A549 (cell line): Measurements from ENCODE around the gene MAPKAP1.

ENCODE experiments used
- CEBPB ChIP-seq, 2 experiments: fragments of >200 bp in 1 of 2; sonication (Bioruptor Twin) in 1 of 2; formaldehyde crosslinking in 1 of 2; IDR thresholded peaks; 2 replicates each; pipeline ENCODE4 v1.6.1; 2012 to 2016
- CTCF ChIP-seq: fragments of >200 bp; sonication (Bioruptor Twin); formaldehyde crosslinking; IDR thresholded peaks from 3 replicates; pipeline ENCODE4 v1.5.1; 2016
- ELK1 ChIP-seq: fragments of 150-350 bp; IDR thresholded peaks from 2 replicates; pipeline ENCODE4 v1.6.1; 2014; ENCODE audit warnings: low read depth, mild to moderate bottlenecking, low read length
- FOSB ChIP-seq: fragments of 250-450 bp; sonication (Bioruptor Pico); IDR thresholded peaks from 2 replicates; pipeline ENCODE4 v1.5.0; 2020; ENCODE audit warnings: mild to moderate bottlenecking, moderate library complexity
- HDAC2 ChIP-seq: fragments of 200-600 bp; sonication (generic); IDR thresholded peaks from 2 replicates; pipeline ENCODE4 v1.6.1; 2016
- HMGXB4 ChIP-seq: fragments of 250-450 bp; sonication (Bioruptor Pico); IDR thresholded peaks from 2 replicates; pipeline ENCODE4 v1.5.0; 2021; ENCODE audit warnings: mild to moderate bottlenecking, moderate library complexity, borderline replicate concordance
- JUN ChIP-seq, 2 experiments: fragments of >200 bp; sonication (Bioruptor Twin); formaldehyde crosslinking; IDR thresholded peaks; 2 replicates in 1 of 2; 3 replicates in 1 of 2; pipeline ENCODE4 v1.6.1; 2016 to 2017
- KDM1A ChIP-seq: fragments of 200-600 bp; sonication (generic); IDR thresholded peaks from 2 replicates; pipeline ENCODE4 v1.6.1; 2016; ENCODE audit warnings: low read depth, mild to moderate bottlenecking
- MAFK ChIP-seq: fragments of 450-650 bp; IDR thresholded peaks from 2 replicates; pipeline ENCODE4 v1.6.1; 2014; ENCODE audit not compliant: partially characterized antibody
- NR3C1 ChIP-seq: fragments of >200 bp; sonication (Bioruptor Twin); formaldehyde crosslinking; IDR thresholded peaks from 3 replicates; pipeline ENCODE4 v1.6.1; 2017
- POLR2A ChIP-seq: IDR thresholded peaks from 2 replicates; pipeline ENCODE4 v1.6.1; 2012; ENCODE audit warnings: mild to moderate bottlenecking, low read length
- RCOR1 ChIP-seq: fragments of 150-350 bp; IDR thresholded peaks from 2 replicates; pipeline ENCODE4 v1.6.1; 2014; ENCODE audit warnings: antibody characterized with exemption, low read length, low read depth
- USF2 ChIP-seq: fragments of 450-650 bp; IDR thresholded peaks from 2 replicates; pipeline ENCODE4 v1.6.1; 2014; ENCODE audit warnings: antibody characterized with exemption

GRCh38 chr9:125507226-125507625 is 199.8 kb downstream of the MAPKAP1 start:
- TF ChIP-seq CTCF = no peak
- TF ChIP-seq POLR2A = no peak
- TF ChIP-seq KDM1A = no peak
- no peak for TF ChIP-seq JUN (IDR thresholded peaks at IDR 0.05)
- no peak for TF ChIP-seq MAFK
- TF ChIP-seq HDAC2 = no peak
- TF ChIP-seq USF2 = no peak
- no peak for TF ChIP-seq CEBPB (IDR thresholded peaks at IDR 0.05)
- no peak for TF ChIP-seq NR3C1
- no peak for TF ChIP-seq ELK1
- no peak for TF ChIP-seq FOSB (CRISPR knock-in tag)
- TF ChIP-seq HMGXB4 (CRISPR knock-in tag) = no peak
- no peak for TF ChIP-seq RCOR1
